GM18519 (cell line): ENCODE results near the gene MPG.
"Not testable (repeated sequence)": the region's sequence is repeated elsewhere in the genome, so short reads cannot be mapped to it uniquely, and the experiment has no call there.

Experiments used
- ATAC-seq: cut with Tn5 transposase; IDR thresholded peaks from one replicate; pipeline ENCODE4 v1.9.1; 2021; ENCODE audit warnings: mild to moderate bottlenecking, moderate library complexity; ENCODE audit not compliant: unreplicated experiment, low FRiP score

The MPG gene

DNA sequence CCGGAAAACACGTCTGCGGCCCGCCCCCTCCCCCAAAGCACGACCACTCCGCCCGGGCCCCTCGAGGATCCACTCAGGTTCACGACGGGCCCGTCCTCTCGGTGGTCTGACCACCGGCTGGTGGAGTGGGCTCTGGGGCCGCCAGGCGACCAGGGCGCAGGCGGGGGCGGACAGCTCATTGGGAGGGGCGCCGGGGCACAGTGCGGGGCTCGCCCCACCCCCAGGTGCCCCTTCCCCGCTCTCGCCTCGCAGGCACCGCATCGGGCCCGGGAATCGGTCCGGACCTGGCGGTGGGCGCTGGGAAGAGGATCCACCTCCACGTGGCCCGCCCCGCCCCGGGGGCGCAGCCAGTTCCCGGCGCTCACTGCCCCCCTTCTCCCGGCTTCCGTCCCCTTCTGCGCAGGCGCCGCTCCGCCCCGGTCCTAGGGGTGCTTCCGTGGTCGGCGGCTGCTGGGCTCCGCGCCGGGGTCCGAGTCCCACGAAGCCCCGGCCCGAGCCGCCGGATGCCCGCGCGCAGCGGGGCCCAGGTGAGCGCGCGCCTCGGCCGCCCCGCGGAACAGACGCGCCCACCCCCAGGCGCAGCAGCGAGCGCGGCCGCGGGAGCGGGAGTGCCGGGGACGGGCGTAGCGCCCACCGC is at the start of gene MPG:
MPG (plus strand) TSS at position 419 of the 637 bp plus-strand sequence; CDS start at position 504, 85 bp downstream.
- ATAC-seq = peak; percentile 35

DNA sequence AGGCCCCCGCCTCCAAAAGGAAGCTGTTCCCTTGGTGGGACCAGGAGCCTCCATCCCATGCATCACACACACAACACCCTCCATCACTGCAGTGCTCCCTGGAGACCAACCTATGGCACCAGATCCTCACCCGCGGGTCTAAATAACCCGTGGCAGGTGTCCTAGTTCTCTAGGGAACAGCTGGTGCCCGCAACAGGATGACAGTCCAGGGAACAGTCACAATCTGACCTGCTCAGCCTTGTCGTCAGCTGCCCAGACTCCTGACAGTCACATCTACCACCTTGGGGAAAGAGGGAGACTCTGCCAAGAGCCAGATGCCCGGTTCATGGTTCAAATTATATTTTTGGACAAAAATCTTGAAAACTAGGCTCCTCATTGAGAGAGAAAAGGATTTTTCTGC is 47.4 kb upstream of the MPG start:
- ATAC-seq = not testable (repeated sequence)

DNA sequence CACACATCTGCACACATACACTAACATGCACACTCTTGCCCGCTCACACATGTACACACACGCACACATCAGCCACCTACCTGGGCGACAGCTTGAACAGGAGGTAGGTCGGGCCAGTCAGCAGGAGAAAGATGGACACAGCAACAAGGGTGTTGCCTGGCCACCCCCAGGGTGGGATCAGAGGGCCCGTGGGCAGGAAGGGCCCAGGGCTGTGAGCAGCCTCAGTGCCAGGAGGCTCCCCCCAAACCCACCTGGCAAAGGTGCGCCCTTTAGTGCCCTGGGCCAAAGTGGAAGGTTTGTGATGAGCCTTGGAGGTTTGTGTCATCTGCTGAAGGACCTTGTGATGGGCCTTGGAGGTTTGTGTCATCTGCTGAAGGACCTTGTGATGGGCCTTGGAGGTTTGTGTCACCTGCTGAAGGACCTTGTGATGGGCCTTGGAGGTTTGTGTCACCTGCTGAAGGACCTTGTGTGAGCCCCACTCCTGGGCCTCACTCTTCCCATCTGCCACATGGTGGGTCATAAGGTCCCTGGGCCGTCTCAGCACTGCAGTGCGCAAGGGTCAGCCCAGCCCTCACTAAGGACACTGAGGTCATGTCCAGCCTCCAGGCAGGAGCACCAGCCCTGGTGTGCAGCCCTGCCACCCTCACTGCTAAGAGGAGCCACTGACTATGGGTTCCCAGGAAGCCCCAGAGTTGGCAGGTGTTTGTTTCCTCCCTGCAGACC is 44.7 kb upstream of the MPG start:
- not testable (repeated sequence) for ATAC-seq

- no peak for ATAC-seq
Observed at GRCh38 chr16:33877-34647, 44.0 kb upstream of the MPG start.

GRCh38 chr16:34648-34987 is 43.4 kb upstream of the MPG start:
- no peak for ATAC-seq

- ATAC-seq = no peak
Observed at GRCh38 chr16:35011-35677, 42.9 kb upstream of the MPG start.

- ATAC-seq = no peak
Observed at GRCh38 chr16:35678-36305, 42.2 kb upstream of the MPG start.

- no peak for ATAC-seq
Observed at GRCh38 chr16:36336-36984, 41.6 kb upstream of the MPG start.

DNA sequence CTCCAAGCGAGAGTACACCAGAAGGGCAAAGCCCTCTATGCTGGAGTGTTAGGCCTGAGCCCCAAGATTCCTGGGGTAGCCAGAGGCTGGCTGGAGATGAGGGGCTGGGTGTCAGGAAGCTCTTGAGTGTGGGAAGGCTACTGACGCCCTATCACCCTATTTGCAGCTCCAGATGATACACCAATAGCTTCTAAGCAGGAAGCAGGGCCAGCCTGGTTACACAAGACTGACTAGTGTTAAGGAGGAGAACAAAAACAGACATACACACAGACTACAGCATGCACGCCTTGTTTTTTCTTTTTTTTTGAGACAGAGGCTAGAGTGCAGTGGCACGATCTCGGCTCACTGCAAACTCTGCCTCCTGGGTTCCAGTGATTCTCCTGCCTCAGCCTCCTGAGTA is 40.5 kb upstream of the MPG start:
- no peak for ATAC-seq

GRCh38 chr16:38206-38605 is 39.8 kb upstream of the MPG start:
- not testable (repeated sequence) for ATAC-seq

GRCh38 chr16:38941-39892 is 38.8 kb upstream of the MPG start:
- ATAC-seq = no peak

GRCh38 chr16:41439-42068 is 36.5 kb upstream of the MPG start:
- no peak for ATAC-seq

DNA sequence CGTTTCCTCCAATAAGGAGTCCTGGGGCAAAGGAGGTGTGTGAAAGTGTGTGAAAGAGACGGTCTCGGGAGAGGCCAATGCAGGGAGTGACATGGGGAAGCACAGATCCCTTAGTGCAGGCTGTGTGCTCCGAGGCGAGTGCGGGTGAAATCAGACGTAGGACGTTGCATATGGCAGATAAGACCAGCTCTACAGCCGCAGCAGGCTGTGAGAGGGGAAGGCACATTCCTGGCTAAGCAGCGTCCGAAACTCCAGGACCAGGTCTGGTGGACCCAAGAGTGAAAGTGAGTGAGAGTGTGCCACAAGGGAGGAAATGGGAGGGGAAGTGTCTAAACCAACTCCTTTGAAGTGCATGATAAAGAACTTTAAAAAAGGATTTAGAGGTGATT is 36.0 kb upstream of the MPG start:
- ATAC-seq = no peak

DNA sequence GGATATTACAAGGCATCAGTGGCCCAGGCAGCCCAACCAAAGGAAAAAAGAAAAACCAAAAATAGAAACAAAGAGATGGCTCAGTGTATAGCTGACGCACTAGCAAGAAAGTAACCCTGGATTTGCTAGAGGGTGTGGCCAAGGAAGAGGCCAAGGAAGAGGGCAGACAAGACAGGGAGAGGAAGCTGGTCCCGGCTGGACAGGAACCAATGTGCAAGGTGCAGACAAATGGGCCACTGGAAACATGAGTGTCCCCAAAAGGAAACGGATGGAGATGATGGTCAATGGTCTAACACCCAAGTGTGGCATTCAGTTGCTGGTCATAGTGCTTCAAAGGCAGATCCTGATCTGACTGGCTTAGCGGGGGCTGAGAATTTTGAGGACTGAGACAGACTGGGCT is 35.3 kb upstream of the MPG start:
- no peak for ATAC-seq

- ATAC-seq = no peak
Observed at GRCh38 chr16:43294-43693, 34.7 kb upstream of the MPG start.

- no peak for ATAC-seq
Observed at GRCh38 chr16:44655-45054, 33.4 kb upstream of the MPG start.

GRCh38 chr16:45454-45853 is 32.6 kb upstream of the MPG start:
- ATAC-seq = no peak

DNA sequence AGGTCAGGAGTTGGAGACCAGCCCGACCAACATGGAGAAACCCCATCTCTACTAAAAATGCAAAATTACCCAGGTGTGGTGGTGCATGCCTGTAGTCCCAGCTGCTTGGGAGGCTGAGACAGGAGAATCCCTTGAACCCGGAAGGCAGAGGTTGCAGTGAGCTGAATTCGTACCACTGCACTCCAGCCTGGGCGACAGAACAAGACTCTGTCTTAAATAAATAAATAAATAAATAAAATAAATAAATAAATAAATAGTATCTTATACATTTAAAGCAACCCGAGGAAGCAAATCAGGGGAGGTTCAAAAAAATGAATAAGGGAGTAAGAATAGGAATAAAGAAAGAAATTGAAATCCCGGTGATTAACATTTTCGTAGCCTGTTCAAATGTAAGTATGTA is 31.5 kb upstream of the MPG start:
- ATAC-seq = not testable (repeated sequence)

GRCh38 chr16:47234-47633 is 30.8 kb upstream of the MPG start:
- ATAC-seq = no peak
